ENCODE measurements around the gene STATH.
"Not testable (repeated sequence)": the region's sequence is repeated elsewhere in the genome, so short reads cannot be mapped to it uniquely, and the experiment has no call there.

STATH gene

GRCh38 chr4:69995526-69996016 lies at the start of gene STATH:
STATH (plus strand) TSS chr4:69995966; CDS start chr4:69998438, 2,472 bp downstream.
- no peak for DNase-seq

GRCh38 chr4:69951602-69952001 lies 44.2 kb upstream of the STATH start:
- DNase-seq, result peak; percentile 10

- no peak for DNase-seq
Measured at GRCh38 chr4:69957209-69957608, 38.6 kb upstream of the STATH start.

GRCh38 chr4:69965628-69966027 lies 30.1 kb upstream of the STATH start, which contains the start of gene CSN2:
CSN2 (minus strand) TSS chr4:69965728; CDS start chr4:69960995, 4,733 bp downstream.
- no peak for DNase-seq

- no peak for DNase-seq
Measured at GRCh38 chr4:69970071-69970470, 25.7 kb upstream of the STATH start.

GRCh38 chr4:69974631-69975030 lies 21.1 kb upstream of the STATH start:
- DNase-seq, result no peak

GRCh38 chr4:69977582-69977981 lies 18.2 kb upstream of the STATH start:
- DNase-seq, result no peak

GRCh38 chr4:69984030-69984443 lies 11.7 kb upstream of the STATH start:
- peak; percentile 4 for DNase-seq

GRCh38 chr4:69986663-69987062 lies 9.1 kb upstream of the STATH start:
- no peak for DNase-seq

GRCh38 chr4:69991016-69991415 lies 4.8 kb upstream of the STATH start:
- DNase-seq, result no peak

GRCh38 chr4:69994782-69995181 lies 984 bp upstream of the STATH start:
- DNase-seq, result no peak

GRCh38 chr4:69999420-69999819 lies 3.7 kb downstream of the STATH start:
- no peak for DNase-seq

GRCh38 chr4:70000711-70001110 lies 4.9 kb downstream of the STATH start:
- DNase-seq, result no peak

- no peak for DNase-seq
Measured at GRCh38 chr4:70002507-70002906, 6.7 kb downstream of the STATH start.

- DNase-seq, result no peak
Measured at GRCh38 chr4:70008771-70009170, 13.0 kb downstream of the STATH start.

- not testable (repeated sequence) for DNase-seq
Measured at GRCh38 chr4:70019006-70019405, 23.2 kb downstream of the STATH start.

- DNase-seq, result no peak
Measured at GRCh38 chr4:70023218-70023617, 27.5 kb downstream of the STATH start.

- DNase-seq, result no peak
Measured at GRCh38 chr4:70027011-70027410, 31.2 kb downstream of the STATH start.

- not testable (repeated sequence) for DNase-seq
Measured at GRCh38 chr4:70028159-70028558, 32.4 kb downstream of the STATH start, which contains the start of gene HTN3. HTN3 (plus strand) TSS chr4:70028459; CDS start chr4:70030741, 2,282 bp downstream.

GRCh38 chr4:70037559-70037958 lies 41.8 kb downstream of the STATH start:
- not testable (repeated sequence) for DNase-seq

- not testable (repeated sequence) for DNase-seq
Measured at GRCh38 chr4:70039928-70040327, 44.2 kb downstream of the STATH start.

GRCh38 chr4:70041652-70042286 lies 46.0 kb downstream of the STATH start:
- no peak for DNase-seq

- DNase-seq, result not testable (repeated sequence)
Measured at GRCh38 chr4:70050138-70050537, 54.4 kb downstream of the STATH start, which contains the start of gene HTN1. HTN1 (plus strand) TSS chr4:70050438; CDS start chr4:70053077, 2,639 bp downstream.

All from fibroblast of upper back skin (primary cell).